Esophagus muscularis mucosa (tissue), 4 donors: ENCODE results near the gene BSN.

Experiments
- CTCF ChIP-seq, 3 experiments: fragments of 200-600 bp in 2 of 3; fragments of 450-650 bp in 1 of 3; sonication (generic) in 2 of 3; IDR thresholded peaks; one replicate each; pipeline ENCODE4 v1.5.1; 2017 to 2019; ENCODE audit warnings: antibody characterized with exemption in 3 of 3, mild to moderate bottlenecking in 2 of 3, moderate library complexity in 1 of 3
- EP300 ChIP-seq: sonication (generic); formaldehyde crosslinking; IDR thresholded peaks from one replicate; pipeline ENCODE4 v1.6.1; 2017; ENCODE audit warnings: antibody characterized with exemption
- POLR2A ChIP-seq: fragments of 450-650 bp; IDR thresholded peaks from one replicate; pipeline ENCODE4 v1.6.1; 2017; ENCODE audit warnings: antibody characterized with exemption, moderate library complexity, mild to moderate bottlenecking, low read depth

GRCh38 chr3:49553324-49553691 is 969 bp upstream of the BSN start:
- no peak for TF ChIP-seq EP300
- TF ChIP-seq CTCF (IDR thresholded peaks at IDR 0.05): no peak
- TF ChIP-seq POLR2A: no peak
